NB4 (cell line): ENCODE data around the gene ACAT2.

Experiments
- CTCF ChIP-seq: IDR thresholded peaks from one replicate; pipeline ENCODE4 v1.5.1; 2012; ENCODE audit warnings: low read depth, low read length
- MAX ChIP-seq: IDR thresholded peaks from 2 replicates; pipeline ENCODE4 v1.6.1; 2011; ENCODE audit warnings: low read depth, low read length
- POLR2A ChIP-seq: IDR thresholded peaks from 2 replicates; pipeline ENCODE4 v1.6.1; 2011; ENCODE audit warnings: mild to moderate bottlenecking; ENCODE audit not compliant: insufficient read length; ENCODE audit errors: extremely low read depth

- TF ChIP-seq CTCF: no peak
- TF ChIP-seq POLR2A: no peak
- no peak for TF ChIP-seq MAX
These were observed 1.2 kb upstream of the ACAT2 start for GRCh38 chr6:159760602-159761057.
